ENCODE data around the gene RPS15.

The RPS15 gene

GRCh38 chr19:1438035-1438932, at the start of gene RPS15:
Gene RPS15 (plus strand): TSS chr19:1438396. CDS start chr19:1438426, 30 bp downstream.
- Mint-ChIP-seq H3K4me1 (ENCODE audit: low read depth) (peaks cover 18% of the 10 kb centered on the region), H3K27ac (peak within 1 kb of the TSS; percentile 98), H3K36me3 (ENCODE audit: low read depth) (peaks cover 37% of the 10 kb centered on the region), H3K4me3 (peak within 1 kb of the TSS; percentile 98), H3K9me3 (no peaks in the 10 kb centered on the region), H3K27me3 (ENCODE audit: low read depth) (no peaks in the 10 kb centered on the region)

- Mint-ChIP-seq H3K27me3 (ENCODE audit: low read depth) (peaks cover under 1% of the 10 kb centered on the region), H3K9me3 (no peaks in the 10 kb centered on the region), H3K36me3 (ENCODE audit: low read depth) (peaks cover 11% of the 10 kb centered on the region), H3K4me3 (no peak overlapping the region), H3K4me1 (ENCODE audit: low read depth) (peaks cover 5% of the 10 kb centered on the region), H3K27ac (no peak overlapping the region)
Observed at GRCh38 chr19:1388637-1389026, 49.6 kb upstream of the RPS15 start.

GRCh38 chr19:1389033-1389940, 48.9 kb upstream of the RPS15 start:
- H3K27ac Mint-ChIP-seq: no peak overlapping the region
- H3K27me3 Mint-ChIP-seq (ENCODE audit: low read depth): no peaks in the 10 kb centered on the region
- peaks cover 9% of the 10 kb centered on the region for H3K36me3 Mint-ChIP-seq (ENCODE audit: low read depth)
- peaks cover 5% of the 10 kb centered on the region for H3K4me1 Mint-ChIP-seq (ENCODE audit: low read depth)
- H3K4me3 Mint-ChIP-seq: no peak overlapping the region
- no peaks in the 10 kb centered on the region for H3K9me3 Mint-ChIP-seq

GRCh38 chr19:1390890-1391423, 47.2 kb upstream of the RPS15 start:
- H3K27ac Mint-ChIP-seq: no peak overlapping the region
- H3K4me3 Mint-ChIP-seq: no peak overlapping the region
- H3K4me1 Mint-ChIP-seq (ENCODE audit: low read depth): no peaks in the 10 kb centered on the region
- no peaks in the 10 kb centered on the region for H3K9me3 Mint-ChIP-seq
- H3K36me3 Mint-ChIP-seq (ENCODE audit: low read depth): peaks cover 9% of the 10 kb centered on the region
- no peaks in the 10 kb centered on the region for H3K27me3 Mint-ChIP-seq (ENCODE audit: low read depth)

- H3K4me3 Mint-ChIP-seq: no peak overlapping the region
- no peak overlapping the region for H3K27ac Mint-ChIP-seq
- no peaks in the 10 kb centered on the region for H3K9me3 Mint-ChIP-seq
- H3K27me3 Mint-ChIP-seq (ENCODE audit: low read depth): no peaks in the 10 kb centered on the region
- H3K4me1 Mint-ChIP-seq (ENCODE audit: low read depth): no peaks in the 10 kb centered on the region
- H3K36me3 Mint-ChIP-seq (ENCODE audit: low read depth): peaks cover 9% of the 10 kb centered on the region
Observed at GRCh38 chr19:1392407-1392806, 45.8 kb upstream of the RPS15 start.

- H3K4me1 Mint-ChIP-seq (ENCODE audit: low read depth): no peaks in the 10 kb centered on the region
- peaks cover 9% of the 10 kb centered on the region for H3K36me3 Mint-ChIP-seq (ENCODE audit: low read depth)
- no peak overlapping the region for H3K4me3 Mint-ChIP-seq
- no peaks in the 10 kb centered on the region for H3K9me3 Mint-ChIP-seq
- H3K27ac Mint-ChIP-seq: no peak overlapping the region
- no peaks in the 10 kb centered on the region for H3K27me3 Mint-ChIP-seq (ENCODE audit: low read depth)
Observed at GRCh38 chr19:1392939-1393530, 45.2 kb upstream of the RPS15 start.

- H3K4me1 Mint-ChIP-seq (ENCODE audit: low read depth): no peaks in the 10 kb centered on the region
- no peaks in the 10 kb centered on the region for H3K9me3 Mint-ChIP-seq
- no peaks in the 10 kb centered on the region for H3K27me3 Mint-ChIP-seq (ENCODE audit: low read depth)
- no peak overlapping the region for H3K4me3 Mint-ChIP-seq
- no peak overlapping the region for H3K27ac Mint-ChIP-seq
- peaks cover 9% of the 10 kb centered on the region for H3K36me3 Mint-ChIP-seq (ENCODE audit: low read depth)
Observed at GRCh38 chr19:1393841-1394240, 44.4 kb upstream of the RPS15 start.

GRCh38 chr19:1394252-1395193, 43.7 kb upstream of the RPS15 start:
- no peaks in the 10 kb centered on the region for H3K27me3 Mint-ChIP-seq (ENCODE audit: low read depth)
- H3K9me3 Mint-ChIP-seq: no peaks in the 10 kb centered on the region
- no peaks in the 10 kb centered on the region for H3K4me1 Mint-ChIP-seq (ENCODE audit: low read depth)
- peaks cover 4% of the 10 kb centered on the region for H3K36me3 Mint-ChIP-seq (ENCODE audit: low read depth)
- no peak overlapping the region for H3K4me3 Mint-ChIP-seq
- H3K27ac Mint-ChIP-seq: no peak overlapping the region

- Mint-ChIP-seq H3K27ac (no peak overlapping the region), H3K4me1 (ENCODE audit: low read depth) (no peaks in the 10 kb centered on the region), H3K9me3 (no peaks in the 10 kb centered on the region), H3K27me3 (ENCODE audit: low read depth) (no peaks in the 10 kb centered on the region), H3K36me3 (ENCODE audit: low read depth) (peaks cover under 1% of the 10 kb centered on the region), H3K4me3 (no peak overlapping the region)
Observed at GRCh38 chr19:1395194-1396018, 42.8 kb upstream of the RPS15 start.

- Mint-ChIP-seq H3K27me3 (ENCODE audit: low read depth) (no peaks in the 10 kb centered on the region), H3K4me3 (no peak overlapping the region), H3K4me1 (ENCODE audit: low read depth) (no peaks in the 10 kb centered on the region), H3K27ac (no peak overlapping the region), H3K36me3 (ENCODE audit: low read depth) (no peaks in the 10 kb centered on the region), H3K9me3 (no peaks in the 10 kb centered on the region)
Observed at GRCh38 chr19:1396019-1396767, 42.0 kb upstream of the RPS15 start.

- no peaks in the 10 kb centered on the region for H3K9me3 Mint-ChIP-seq
- H3K4me1 Mint-ChIP-seq (ENCODE audit: low read depth): no peaks in the 10 kb centered on the region
- H3K27me3 Mint-ChIP-seq (ENCODE audit: low read depth): no peaks in the 10 kb centered on the region
- H3K36me3 Mint-ChIP-seq (ENCODE audit: low read depth): no peaks in the 10 kb centered on the region
- no peak overlapping the region for H3K27ac Mint-ChIP-seq
- H3K4me3 Mint-ChIP-seq: no peak overlapping the region
Observed at GRCh38 chr19:1396768-1397679, 41.2 kb upstream of the RPS15 start.

- no peak overlapping the region for H3K4me3 Mint-ChIP-seq
- no peaks in the 10 kb centered on the region for H3K9me3 Mint-ChIP-seq
- no peak overlapping the region for H3K27ac Mint-ChIP-seq
- peaks cover 3% of the 10 kb centered on the region for H3K27me3 Mint-ChIP-seq (ENCODE audit: low read depth)
- peaks cover 2% of the 10 kb centered on the region for H3K4me1 Mint-ChIP-seq (ENCODE audit: low read depth)
- H3K36me3 Mint-ChIP-seq (ENCODE audit: low read depth): no peaks in the 10 kb centered on the region
Observed at GRCh38 chr19:1397838-1398237, 40.4 kb upstream of the RPS15 start.

Measured in T-helper 1 cell treated with Interleukin-12 subunit alpha and Interleukin-12 subunit beta and Interleukin-4 antibody, amounts not matched to agents 30 μg/mL and 1 μg/mL, for 36 hours (primary cell).